NCI-H1694 treated with DMSO at 0.1 percent for 48 hours (cell line): ENCODE data around the gene PRPF40B.
"Not testable (repeated sequence)": the region's sequence is repeated elsewhere in the genome, so short reads cannot be mapped to it uniquely, and the experiment has no call there.

Source experiments
- DNase-seq: peaks from one replicate; lab custom pipeline; 2025; lab: John Stamatoyannopoulos, UW

PRPF40B gene

DNA sequence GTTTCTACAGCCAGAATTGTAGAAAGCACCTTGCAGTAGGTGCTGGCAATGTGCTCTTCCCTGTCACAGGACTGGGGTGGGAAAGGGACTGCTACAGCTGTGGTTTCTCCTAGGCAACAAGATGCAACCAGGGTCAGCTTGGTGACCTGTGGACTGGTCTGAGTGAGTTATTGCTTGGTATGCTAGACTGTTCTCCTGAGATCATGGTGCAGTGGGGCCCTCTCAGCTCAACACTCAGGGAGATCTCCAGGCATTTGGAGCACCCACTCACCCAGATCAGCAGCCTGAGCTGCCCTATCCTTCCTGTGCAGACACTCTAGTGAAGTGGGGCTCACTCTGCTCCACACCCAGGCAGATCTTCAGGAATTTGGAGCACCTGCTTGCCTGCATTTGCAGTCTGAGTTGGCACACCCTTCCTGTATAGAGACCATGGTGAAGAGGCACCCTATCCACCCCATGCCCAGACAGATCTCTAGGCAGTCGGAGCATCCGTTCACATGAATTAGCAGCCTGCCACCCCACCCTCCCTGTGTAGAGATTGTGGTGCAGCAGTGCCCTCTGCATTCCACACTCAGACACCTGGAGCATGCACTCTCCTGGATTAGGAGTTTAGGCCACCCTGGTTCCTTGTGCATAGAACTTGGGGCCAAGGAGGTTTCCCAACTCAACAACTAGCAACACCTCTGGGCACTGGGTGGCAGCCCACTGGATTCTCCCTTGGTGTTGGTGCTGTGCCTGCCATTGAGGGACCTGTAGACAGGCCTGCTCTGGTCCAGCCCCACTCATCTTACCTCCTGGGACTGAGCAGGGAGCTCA, 14.1 kb upstream of the PRPF40B start:
- no peak for DNase-seq

DNA sequence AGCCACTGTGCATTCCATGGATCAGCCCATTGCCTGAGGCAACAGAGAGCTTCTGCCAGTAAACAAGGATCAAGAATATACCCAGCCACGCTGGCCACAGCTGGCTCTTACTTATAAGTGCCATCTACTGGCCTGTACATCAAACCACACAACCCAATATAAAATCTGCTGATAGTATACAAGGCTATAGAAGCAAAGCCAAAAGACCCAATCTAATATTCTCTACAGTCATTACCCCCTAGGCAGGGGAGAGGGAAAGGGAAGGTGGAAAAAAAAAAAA, 13.5 kb upstream of the PRPF40B start:
- no peak for DNase-seq

DNA sequence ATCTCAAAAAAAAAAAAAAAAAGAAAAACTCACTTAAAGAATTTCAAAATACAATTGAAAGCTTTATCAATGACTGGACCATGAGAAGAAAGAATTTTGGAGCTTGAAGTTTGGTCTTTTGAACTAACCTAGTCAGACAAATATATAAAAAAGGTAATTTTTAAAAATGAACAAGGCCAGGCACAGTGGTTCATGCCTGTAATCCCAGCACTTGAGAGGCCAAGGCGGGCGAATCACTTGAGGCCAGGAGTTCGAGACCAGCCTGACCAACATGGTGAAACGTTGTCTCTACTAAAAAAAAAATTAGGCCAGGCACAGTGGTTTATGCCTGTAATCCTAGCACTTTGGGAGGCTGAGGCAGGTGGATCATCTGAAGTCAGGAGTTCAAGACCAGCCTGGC, 12.6 kb upstream of the PRPF40B start:
- not testable (repeated sequence) for DNase-seq

DNA sequence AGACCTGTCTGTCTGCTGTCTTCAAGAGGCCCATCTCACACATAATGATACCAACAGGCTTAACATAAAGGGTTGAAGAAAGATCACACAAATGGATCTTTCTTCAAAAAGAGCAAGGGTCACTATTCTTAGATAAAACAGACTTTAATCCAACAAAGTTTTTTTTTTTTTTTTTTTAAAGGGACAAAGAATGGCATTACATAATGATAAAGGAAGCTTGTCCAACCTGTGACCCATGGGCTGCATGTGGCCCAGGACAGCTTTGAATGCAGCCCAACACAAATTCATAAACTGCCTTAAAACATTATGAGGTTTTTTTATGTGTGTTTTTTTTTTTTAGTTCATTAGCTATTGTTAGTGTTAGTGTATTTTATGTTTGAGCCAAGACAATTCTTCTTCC, 11.2 kb upstream of the PRPF40B start:
- no peak for DNase-seq

DNA sequence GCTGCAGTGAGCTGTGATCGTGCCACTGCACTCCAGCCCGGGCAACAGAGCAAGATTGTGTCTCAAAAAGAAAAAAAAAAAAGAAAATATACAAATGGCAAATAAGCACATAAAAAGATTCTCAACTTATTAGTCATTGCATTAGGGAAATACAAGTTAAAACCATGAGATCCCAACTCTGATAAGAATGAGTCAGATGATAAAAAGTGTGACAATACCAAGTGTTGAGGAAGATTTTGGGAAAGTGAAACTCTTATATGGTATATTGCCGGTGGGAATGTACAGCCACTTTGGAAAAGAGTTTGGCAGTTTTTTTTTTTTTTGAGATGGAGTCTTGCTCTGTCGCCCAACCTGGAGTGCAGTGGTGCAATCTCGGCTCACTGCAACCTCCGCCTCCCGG, 7.6 kb upstream of the PRPF40B start:
- no peak for DNase-seq

DNA sequence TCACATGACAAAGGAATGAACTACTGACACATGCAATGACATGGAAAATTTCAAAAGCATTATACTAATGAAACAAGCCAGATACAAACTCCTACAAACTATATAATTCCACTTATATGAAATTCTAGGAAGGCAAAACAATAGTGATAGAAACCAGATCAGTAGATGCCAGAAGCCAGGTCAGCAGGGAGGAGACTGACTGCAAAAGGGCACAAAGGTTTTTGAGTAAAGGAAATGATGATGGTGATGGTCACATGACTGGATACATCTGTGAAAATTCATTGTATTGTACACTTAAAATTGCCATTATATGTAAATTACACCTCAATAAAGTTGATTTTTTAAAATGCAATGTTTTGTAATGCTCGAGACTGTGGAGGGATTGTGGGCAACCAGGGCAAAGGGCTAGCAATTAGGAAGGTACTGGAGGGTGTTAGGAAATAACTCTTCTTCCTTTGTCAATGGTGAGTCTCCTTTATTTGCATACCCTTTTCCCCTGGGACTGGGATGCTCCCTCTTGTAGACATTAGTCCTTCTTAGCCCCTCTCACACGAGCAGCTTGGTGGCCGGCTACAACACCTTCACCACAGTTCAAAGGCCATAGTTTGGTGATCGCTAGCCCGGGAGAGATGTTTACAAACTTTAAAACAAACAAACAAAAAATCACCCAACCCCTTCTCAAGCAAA, 6.7 kb upstream of the PRPF40B start:
- no peak for DNase-seq

DNA sequence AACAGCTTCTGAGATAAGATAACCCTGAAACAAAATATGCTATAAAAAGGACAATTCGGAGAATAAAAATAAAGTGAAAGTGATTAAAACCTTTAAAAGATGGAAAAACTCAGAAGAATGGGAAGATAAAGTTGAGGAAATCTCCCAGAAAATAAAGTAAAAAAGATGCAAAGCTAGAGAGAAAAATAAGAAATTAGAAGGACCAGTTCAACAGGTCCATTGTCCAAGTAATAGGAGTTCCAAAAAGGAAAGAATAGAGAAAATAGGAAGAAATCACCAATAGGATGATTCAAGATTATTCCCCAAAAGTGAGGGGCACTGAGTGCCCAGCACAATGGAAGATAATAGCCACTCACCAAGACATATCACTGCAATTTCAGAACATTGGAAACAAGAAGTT, 4.8 kb upstream of the PRPF40B start:
- DNase-seq: no peak

DNA sequence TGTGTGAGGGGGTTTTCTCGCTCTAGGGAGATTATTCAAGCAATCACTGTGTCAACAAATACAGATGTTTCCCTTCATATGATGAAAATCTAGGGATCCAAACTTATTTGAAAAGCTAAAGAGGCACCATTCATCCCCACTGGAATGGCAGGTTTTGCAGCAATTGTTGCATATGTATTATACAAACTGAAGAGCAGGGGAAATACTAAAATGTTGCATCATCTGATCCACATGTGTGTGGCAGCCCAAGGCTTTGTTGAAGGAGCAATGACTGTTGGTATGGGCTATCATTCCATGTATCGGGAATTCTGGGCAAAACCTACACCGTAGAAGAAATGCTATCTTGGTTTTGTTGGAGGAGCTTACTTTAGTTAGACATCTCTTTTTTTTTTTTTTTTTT, 4.1 kb upstream of the PRPF40B start:
- DNase-seq: no peak

DNA sequence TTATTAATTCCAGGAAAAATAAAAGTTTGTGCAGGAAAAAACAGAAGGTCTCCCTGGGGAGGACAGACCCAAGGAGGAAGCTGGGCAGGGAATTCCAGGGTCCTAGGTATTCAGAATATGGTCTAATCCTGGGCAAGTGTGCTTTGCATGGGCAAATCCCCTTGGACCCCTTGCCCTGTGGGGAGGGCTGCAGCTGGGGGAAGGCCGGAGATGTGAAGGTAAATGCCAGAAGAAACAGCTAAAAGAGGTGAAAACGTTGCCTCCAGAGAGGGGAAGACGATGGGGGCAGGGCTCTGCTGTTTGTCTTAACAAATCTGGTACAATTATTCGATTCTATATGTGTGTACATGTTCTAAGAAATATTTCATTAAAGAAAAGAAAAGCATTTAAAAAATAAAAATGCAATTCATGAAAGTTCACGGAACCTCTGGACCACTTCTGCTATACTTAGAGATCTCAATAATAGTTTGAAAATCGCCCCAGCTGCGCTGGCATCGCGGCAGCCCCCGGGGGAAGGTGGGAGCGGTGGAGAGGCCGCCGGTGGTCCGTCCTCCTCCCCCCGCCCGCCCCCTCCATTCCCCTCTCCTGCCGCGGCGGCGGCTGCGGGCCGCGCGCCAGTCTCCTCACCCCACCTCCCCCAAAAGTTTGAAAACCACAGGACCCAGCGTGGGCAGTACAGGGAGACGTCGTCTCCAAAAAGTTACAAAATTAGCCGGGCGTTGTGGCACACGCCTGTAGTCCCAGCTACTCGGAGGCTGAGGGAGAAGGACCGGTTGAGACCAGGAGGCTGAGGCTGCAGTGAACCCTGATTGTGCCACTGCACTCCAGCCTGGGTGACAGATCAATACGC, 1.5 kb upstream of the PRPF40B start:
- DNase-seq: no peak

DNA sequence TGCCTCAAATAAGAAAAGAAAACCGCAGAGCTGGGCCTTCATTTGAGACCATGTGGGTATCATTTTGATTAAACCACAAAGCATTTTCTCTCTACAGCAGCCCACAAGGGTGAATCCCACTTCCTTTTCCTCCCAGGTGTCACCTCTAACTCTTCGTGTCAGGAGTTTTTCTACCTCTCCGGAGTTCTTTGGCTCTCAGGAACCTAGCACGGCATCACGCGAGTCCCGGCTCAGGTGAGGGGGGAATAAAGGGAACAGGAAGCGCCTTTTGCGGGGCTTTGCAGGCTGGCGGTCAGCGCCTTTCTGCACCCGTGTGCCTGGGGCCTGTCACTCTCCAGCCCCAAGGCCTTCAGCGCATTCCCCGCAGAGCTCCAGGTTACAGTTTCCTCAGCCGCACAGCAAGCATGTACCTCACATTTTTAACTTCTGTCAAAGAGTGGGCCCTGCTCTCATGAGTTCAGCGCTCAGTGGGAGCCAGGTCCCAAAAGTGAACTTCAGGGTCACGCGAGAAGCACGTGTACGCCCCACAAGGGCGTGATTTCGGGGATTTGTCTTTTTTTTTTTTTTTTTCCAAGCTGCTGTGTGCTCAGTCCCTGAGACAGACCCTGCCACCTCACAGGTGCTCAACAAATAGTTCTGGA, 740 bp upstream of the PRPF40B start:
- no peak for DNase-seq

DNA sequence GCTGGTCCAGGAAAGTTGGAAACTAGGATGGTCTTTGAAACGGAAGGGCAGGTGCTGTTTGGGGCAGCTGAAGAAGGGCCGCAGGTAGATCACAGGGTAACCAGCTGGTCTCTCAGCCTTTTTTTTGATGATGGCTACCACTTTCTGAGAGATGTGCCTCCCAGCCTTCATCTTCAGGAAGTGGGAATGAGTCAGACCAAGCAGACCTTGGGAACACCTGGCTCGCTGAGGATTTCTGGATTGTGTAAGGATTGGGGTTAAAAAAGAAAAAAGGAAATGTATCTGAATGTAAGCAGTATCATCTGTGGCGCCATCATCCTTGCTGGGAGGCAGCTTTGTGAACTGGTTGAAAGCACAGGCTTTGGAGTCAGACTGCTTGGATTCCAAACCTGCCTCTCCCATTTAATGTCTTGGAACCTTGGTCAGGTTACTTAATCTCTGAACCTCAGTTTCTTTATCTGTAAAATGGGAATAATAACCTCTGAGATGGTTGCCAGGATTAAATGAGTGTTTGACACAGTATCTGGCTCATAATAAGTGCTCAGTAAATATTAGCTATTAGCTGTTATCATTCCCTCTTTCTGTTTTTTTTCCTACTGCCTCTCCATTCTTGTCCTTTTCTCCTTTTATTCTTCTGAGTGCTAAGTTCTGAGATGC, 1.7 kb downstream of the PRPF40B start:
- DNase-seq: no peak

DNA sequence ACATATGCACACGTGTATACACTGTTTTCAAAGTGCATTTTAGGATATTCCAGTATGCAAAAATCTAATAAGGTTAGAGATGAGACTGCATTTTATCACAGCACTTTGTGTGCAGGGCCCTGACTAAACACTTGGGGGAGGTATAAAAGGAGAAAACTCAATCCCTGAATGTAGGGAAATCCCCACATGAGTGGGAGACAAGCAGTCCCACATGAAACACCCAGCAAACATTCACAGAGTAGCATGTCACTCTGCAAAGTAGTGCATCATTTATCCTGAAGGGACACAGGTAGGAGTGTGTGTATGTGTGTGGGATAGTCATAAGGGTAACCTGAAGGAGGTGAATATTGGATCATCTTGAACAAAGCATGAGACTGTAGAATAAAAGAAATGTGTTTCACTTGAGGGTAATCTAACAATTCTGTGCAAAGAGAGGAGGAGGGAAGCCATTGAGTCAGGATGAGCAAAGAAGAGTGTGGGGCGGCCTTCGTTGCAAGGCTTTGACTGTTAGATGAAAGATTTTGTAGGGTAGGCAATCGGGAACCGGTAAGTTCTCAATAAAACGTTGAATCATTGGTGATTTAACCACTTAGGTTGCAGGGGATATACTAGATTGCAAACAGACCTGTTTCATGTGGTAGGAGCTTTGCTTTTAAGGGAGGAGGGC, 2.9 kb downstream of the PRPF40B start:
- no peak for DNase-seq

DNA sequence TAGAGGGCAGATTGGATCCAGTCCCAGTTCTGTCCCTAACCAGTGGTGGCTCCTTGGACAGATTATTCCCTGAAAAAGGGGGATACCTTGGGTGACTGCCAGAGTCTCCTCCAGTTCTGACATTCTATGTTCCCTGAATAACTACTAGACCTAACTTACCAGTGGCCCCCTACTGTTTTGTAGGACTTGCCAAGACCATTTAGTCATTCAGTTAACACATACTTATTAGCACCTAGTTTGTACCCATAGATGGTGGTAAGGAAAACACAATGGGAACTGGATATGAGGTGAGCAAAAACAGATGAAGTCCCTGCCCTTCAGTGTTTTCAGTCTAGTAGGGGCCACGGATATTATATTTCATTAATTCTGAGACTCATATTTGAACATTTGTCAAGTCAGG, 3.5 kb downstream of the PRPF40B start:
- DNase-seq: no peak

DNA sequence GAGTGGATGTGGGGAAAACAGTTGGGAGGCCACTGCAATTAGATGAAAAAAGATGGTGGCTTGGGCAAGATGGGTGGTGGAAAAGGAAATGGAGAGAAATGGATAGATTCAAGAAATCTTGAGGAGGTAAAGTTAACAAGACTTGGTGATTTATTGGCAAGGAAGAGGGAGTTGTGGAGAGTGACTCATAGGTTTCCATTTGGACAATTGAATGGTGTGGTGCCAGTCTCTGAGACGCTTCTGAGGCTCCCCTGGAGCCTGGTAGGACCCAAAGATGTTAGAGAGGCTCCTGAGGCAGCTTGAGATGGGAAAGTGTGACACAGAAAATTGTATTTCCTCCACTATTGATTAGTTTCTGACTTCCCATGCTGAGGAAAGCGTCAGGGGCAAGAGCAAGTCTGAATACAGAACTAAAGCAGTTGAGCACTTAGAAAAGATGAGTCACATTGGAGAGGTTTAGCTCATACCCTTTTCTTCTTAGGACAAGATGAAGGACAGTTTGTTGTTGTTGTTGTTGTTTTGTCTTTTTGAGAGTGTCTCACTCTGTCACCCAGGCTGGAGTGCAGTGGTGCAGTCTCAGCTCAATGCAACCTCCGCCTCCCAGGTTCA, 4.5 kb downstream of the PRPF40B start:
- no peak for DNase-seq

DNA sequence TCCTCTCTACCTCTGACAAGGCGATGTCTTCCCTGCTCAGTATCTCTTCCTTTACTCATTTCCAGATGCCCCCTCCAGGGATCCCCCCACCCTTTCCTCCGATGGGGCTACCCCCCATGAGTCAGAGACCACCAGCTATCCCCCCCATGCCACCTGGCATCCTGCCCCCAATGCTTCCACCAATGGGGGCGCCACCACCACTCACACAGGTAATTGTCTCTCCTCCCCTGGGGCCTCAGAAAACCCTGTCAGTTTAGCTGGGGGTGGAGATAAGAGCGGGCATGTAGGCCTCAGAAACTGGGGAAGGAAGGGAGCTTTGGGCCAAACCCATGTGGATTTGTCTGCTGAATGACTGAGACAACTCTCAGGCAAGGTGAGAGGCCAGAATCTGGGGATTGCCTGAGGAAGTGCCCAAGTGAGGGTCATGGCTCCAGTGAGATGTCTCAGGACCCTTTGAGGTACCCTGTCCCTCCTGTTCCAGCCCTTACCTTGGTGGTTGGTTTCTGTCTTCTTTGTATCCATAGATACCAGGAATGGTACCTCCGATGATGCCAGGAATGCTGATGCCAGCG, 8.1 kb downstream of the PRPF40B start:
- DNase-seq: no peak

DNA sequence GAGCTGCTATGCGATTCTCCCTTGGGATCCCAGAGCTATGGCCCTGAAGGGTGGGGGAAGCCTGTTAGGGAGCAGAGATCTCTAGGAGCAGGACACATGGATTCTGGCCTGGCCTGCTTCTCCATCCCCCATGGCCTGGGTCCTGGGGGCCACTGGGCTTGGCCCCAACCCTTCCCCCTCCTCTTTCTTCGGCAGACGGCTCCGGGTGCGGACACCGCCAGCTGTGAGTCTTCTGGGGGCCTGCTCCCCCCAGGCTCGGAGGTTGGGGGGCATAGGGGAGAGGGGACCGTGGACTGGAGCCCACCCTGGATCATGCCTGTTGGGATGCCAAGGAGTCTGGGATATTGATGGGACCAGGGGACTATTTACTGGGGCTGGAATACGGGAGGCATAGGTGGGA, 9.0 kb downstream of the PRPF40B start:
- no peak for DNase-seq

DNA sequence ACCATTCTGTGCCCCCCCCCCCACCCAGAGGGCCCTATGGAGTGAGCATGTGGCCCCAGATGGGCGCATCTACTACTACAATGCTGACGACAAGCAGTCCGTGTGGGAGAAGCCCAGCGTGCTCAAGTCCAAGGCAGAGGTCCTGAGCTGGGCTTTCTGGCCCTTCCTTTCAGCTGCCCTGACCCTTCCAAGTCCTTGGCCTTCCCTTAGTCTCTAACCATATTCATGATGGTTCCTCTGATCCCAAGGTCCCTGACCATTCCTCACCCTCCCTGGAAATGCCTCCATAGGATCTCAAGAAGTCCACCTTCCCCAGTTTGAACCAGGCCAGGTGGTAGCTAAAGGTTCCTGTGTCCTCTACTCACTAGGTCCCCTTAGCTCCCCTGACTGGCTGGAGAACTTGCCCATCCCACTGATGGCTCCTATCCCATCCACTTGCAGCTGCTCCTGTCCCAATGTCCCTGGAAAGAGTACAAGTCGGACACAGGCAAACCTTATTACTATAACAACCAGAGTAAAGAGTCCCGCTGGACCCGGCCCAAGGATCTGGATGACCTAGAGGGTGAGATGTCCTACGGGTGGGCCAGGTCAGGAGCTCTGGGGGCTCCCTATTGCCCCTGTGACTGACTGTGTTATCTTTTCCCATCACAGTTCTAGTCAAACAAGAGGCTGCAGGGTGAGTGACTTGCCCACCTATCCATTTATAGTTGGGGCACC, 9.8 kb downstream of the PRPF40B start:
- no peak for DNase-seq

DNA sequence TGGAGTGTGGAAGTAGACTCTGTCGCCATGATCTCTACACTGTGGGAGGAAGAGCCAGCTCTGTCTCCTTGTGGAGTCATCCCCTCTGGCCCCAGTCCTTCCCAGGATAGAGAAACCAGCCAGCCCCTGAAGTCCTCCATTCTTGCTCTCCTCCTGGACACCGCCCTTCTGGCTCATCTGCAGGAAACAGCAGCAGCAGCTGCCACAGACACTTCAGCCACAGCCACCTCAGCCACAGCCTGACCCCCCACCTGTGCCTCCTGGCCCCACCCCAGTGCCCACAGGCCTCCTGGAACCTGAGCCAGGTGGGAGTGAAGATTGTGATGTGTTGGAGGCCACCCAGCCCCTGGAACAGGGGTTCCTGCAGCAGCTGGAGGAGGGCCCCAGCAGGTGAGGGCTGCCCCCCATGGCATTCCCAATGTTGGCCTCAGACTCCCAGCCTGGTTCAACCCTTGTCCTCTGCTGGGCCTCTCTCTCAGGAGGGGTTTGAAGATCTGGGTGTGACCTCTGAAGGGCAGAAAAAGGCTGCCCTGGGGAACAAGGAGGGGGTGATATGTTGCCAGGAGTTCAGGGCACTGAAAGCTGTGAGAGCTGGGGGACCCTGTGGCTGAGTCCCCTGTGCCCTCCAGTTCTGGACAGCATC, 10.5 kb downstream of the PRPF40B start:
- no peak for DNase-seq

DNA sequence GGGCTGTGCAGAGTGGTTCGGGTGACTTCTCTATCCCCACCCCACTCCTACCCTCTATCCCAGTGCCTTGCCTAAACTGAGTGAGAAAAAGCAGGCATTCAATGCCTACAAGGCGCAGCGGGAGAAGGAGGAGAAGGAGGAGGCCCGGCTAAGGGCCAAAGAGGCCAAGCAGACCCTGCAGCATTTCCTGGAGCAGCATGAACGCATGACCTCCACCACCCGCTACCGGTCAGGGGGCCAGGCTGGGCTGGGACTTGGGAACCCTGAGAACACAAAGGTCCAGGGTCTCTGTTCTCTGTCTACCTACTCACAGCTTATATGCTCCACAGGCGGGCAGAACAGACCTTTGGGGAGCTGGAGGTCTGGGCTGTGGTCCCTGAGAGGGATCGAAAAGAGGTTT, 11.7 kb downstream of the PRPF40B start:
- no peak for DNase-seq

DNA sequence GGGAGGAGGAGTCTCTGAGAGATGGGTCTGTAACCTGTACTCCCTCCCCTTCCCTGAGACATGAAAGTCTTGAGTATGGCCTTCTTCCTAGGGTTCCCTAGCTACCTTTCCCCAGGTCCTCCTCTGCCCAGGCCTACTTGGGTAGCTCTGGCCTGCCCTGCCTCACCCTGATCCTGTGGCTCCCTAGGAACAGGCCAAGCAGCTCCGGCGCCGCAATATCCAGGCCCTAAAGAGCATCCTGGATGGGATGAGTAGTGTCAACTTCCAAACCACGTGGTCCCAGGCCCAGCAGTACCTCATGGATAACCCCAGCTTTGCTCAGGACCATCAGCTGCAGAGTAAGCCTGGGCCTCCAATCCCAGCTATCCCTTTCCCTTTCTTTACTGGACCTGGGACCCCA, 12.3 kb downstream of the PRPF40B start:
- no peak for DNase-seq
